HG02678 (cell line): ENCODE data around the gene HOXC9.

Source experiments
- ATAC-seq: cut with Tn5 transposase; IDR thresholded peaks from one replicate; pipeline ENCODE4 v1.9.1; 2021; ENCODE audit warnings: mild to moderate bottlenecking, moderate library complexity; ENCODE audit not compliant: unreplicated experiment

HOXC9 gene

GRCh38 chr12:54000116-54001114 lies at the start of gene HOXC9:
HOXC9 (plus strand) TSS chr12:54000161; CDS start chr12:54000189, 28 bp downstream.
- ATAC-seq: no peak

DNA sequence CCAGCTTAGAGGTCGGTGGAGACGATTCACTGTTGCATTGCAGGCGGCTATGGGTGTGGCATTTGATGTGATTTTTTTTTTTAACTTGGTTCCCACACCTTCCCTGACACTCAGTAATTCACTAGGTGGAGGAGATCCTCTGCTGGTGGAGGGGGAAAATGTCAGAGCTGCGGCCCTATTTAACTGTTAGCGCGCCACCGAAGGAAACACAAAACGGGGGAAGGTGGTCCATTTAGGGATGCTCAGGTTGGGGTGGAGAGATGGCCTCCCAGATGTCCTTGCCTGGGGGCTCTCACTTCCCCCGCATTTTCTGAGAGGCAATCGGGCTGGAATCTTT lies 49.6 kb upstream of the HOXC9 start:
- ATAC-seq: no peak

- no peak for ATAC-seq
Measured at GRCh38 chr12:53950789-53951576, 49.0 kb upstream of the HOXC9 start.

GRCh38 chr12:53951577-53952334 lies 48.2 kb upstream of the HOXC9 start:
- ATAC-seq: no peak

- ATAC-seq: no peak
Measured at GRCh38 chr12:53952335-53952694, 47.6 kb upstream of the HOXC9 start.

- ATAC-seq: no peak
Measured at GRCh38 chr12:53952871-53953734, 46.9 kb upstream of the HOXC9 start.

GRCh38 chr12:53953831-53954693 lies 45.9 kb upstream of the HOXC9 start:
- no peak for ATAC-seq

GRCh38 chr12:53954694-53955035 lies 45.3 kb upstream of the HOXC9 start, which contains the start of gene HOXC12:
HOXC12 (plus strand) TSS chr12:53954903; CDS start chr12:53954930, 27 bp downstream.
- ATAC-seq: no peak

- ATAC-seq: no peak
Measured at GRCh38 chr12:53955036-53955775, 44.8 kb upstream of the HOXC9 start.

GRCh38 chr12:53955776-53956250 lies 44.1 kb upstream of the HOXC9 start:
- no peak for ATAC-seq

DNA sequence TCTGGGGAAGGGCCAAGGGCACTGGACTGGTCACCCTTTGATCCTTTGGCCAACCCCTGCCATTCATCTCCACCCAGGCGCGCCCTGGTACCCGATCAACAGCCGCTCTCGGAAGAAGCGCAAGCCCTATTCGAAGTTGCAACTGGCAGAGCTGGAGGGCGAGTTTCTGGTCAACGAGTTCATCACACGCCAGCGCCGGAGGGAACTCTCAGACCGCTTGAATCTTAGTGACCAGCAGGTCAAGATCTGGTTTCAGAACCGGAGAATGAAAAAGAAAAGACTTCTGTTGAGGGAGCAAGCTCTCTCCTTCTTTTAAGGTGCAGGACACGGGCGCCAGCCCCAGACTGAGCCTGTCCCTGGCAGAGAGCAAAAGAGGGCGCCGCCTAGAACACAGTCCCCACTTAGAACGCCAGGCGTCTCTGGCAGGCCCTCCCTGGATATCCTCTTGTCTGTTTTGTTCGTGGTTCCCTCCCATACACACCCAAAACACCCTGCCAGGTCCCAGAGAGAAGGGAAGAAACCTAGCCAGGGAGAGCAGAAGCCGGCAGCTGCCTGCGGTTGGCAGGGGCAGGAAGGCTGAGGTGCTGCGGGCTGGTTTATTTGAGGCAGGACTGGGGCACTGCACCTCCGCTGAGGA lies 43.6 kb upstream of the HOXC9 start:
- ATAC-seq: no peak

- ATAC-seq: no peak
Measured at GRCh38 chr12:53956914-53957536, 42.9 kb upstream of the HOXC9 start.

GRCh38 chr12:53958128-53958527 lies 41.8 kb upstream of the HOXC9 start:
- ATAC-seq: no peak

DNA sequence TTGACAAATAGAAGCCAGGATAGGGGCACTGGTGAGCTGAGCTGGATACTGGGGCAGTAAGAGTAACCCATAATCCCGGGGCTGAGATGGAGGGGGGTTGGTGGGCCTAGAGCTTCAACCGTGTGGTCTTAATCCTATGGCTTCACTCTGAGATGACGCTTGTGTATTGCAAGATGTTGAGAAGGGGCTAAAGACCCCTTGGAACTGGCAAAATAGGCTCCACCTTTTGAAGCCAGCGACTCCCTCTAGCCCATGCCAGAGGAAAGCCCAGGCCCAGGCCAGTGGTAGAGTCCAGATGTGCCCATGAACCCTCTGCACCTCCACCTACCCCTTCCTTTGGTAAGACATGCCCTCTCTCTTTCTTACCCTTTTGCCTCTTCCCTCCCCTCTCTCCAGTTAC lies 40.6 kb upstream of the HOXC9 start:
- no peak for ATAC-seq

GRCh38 chr12:53960187-53961024 lies 39.6 kb upstream of the HOXC9 start:
- ATAC-seq: no peak

DNA sequence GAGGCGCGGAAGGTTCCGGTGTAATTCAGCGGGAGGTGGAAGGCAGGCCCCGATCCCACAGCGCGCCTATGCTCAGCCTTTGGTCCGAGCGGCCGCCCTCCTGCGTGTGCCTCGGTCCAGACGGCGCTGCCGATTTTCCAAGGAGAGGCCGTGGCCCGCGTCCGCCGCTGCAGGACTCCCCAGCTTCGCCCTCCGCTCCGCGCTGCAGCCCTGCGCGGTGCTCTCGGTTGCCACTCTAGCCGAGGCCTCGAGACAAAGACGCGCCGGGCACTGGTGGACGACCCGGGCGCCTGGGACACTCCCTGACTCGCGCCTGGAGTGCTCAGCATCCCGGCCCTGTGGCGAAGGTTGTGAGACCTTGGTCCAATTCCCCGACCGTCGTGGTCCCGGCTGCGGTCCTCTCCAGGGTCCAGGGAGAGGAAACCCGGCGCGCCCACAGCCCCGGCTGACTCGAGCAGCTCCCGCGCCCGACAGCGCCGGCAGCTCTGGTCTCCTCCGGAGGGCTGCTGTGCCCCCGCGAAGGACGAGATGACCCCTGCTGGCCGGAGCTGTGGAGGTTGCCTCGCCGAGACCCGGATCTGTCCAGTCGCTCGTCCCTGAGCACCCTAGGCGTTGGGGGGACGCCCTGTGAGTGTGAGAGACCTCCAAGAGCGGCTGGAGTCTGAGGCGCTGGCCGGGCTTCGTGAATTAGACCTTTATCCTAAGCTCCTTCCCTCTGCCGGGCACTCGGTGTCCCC lies 38.8 kb upstream of the HOXC9 start:
- ATAC-seq: no peak
